T-helper 9 cell (primary cell): ENCODE results near the gene SP140L.
"Not testable (repeated sequence)": the region's sequence is repeated elsewhere in the genome, so short reads cannot be mapped to it uniquely, and the experiment has no call there.

Experiments used
- DNase-seq: peaks from one replicate; pipeline ENCODE4 v3.0.0-alpha.2; 2020

The SP140L gene

DNA sequence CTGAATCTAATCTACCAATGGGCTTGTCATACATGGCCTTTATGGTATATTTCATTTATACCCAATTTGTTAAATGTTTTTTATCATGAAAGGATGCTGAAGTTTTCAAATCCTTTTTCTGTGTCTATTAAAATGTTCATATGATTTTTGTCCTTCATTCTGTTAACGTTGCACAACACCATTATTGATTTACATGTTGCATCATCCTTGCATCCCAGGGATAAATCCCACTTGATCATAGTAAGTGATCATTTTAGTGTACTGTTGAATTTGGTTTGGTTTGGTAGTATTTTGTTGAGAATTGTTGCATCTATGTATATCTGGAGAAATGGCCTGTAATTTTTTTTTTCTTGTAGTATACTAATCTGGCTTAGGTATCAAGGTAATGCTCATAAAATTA, 98.4 kb downstream of the SP140L start:
- no peak for DNase-seq

DNA sequence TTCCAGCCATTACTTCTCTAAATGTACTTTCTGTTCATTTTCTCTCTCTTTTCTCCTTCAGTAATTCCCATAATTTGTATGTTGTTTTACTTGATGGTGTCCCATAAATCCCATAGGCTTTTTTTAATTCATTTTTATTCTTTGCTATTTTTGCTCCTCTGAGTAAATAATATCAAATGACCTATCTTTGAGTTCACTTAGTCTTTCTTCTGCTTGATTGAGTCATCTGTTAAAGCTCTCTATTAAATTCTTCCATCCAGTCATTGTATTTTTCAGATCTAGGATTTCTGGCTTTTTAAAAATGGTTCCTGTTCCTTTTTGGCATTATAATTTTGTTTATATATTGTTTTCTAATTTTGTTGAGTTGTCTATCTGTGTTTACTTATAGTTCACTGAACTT, 102.5 kb downstream of the SP140L start:
- DNase-seq, result no peak

- DNase-seq, result no peak
These were observed 104.2 kb downstream of the SP140L start for GRCh38 chr2:230430957-230431910.

DNA sequence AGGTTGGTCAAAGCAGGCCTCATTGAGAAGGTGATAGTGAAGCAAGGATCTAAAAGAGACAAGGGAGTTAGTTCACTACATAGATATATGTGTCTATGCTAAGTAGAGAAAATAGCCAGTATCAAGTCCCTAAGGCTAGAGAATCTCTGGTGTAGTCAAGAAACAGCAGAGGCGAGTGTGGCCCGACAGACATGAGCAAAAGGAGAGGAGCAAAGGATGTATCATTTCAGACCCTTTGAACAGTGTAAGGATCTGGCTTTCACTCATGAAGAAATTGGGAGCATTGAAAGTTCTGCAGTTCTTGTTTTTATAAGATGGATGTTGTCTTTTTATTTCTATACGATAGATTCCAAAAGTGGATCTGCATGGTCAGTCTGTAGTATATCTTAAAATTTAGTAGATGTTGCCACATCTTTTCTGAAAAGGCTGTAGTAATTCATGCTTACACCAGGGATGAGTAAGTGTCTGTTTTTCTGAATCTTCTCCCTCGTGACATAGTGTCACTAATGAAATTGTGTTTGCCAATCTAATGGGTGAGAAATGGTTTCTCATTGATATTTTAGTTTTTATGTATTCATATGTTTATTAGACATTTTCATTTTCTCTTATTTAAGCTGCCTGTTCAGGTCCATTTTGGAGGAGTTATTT, 107.8 kb downstream of the SP140L start:
- DNase-seq, result no peak

DNA sequence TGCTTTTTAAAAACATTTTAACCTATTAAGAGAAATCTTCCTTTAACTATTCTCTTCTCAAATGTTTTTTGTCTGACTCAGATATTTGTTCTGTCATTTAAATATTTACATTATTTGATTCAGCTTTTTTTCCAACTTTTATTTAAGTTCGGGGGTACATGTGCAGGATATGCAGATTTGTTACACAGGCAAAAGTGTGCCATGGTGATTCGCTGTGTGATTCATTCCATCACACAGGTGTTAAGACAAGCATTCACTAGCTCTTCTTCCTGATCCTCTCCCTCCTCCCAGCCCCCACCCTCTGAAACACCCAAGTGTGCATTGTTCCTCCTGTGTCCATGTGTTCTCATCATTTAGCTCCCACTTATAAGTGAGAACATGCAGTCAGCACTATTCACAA, 108.4 kb downstream of the SP140L start:
- no peak for DNase-seq

DNA sequence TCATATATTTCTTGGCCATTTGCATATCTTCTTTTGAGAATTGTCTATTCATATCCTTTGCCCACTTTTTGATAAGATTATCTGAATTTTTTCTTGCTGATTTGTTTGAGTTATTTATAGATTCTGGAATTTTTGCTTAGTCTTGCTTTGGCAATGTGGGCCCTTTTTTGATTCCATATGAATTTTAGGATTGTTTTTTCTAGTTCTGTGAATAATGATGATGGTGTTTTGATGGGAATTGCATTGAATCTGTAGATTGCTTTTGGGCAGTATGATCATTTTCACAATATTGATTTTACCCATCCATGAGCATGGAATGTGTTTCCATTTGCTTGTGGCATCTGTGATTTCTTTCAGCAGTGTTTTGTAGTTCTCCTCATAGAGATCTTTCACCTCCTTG, 112.1 kb downstream of the SP140L start:
- not testable (repeated sequence) for DNase-seq

DNA sequence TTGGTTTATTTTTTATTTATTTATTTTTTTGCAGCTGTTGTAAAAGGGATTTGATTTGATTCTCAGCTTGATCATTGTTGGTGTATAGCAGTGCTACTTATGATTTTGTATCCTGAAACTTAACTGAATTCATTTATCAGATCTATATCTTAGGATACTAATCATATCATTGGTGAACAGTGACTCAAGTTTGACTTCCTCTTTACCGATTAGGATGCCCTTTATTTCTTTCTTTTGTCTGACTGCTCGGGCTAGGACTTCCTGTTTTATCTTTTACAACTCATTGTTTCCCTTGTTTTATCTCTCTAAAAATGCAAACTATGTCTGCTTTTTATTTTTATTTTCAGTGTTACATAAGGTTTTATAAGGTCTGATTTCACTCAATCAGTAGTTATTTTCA, 112.6 kb downstream of the SP140L start:
- no peak for DNase-seq

GRCh38 chr2:230441227-230441897, 114.4 kb downstream of the SP140L start:
- peak; percentile 18 for DNase-seq

GRCh38 chr2:230443541-230443940, 116.5 kb downstream of the SP140L start:
- DNase-seq, result no peak

DNA sequence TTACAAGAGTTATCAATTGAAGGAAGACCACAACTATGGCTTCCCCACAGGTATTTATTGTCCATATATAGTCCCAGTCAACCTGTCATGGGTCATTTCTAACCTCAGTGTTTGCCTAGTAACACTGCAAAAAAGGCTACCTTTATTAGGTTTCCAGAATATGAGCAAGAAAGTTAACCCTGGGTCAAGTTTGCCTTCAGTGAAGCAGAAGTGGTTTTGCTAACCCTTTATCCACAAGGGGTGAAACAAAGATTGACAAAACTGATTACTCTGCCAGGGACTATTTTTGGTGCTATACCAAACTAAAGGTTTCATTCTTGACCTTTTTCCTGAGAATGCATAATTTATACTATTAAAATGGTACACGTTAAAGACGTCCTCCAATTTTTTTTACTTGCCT, 117.8 kb downstream of the SP140L start:
- no peak for DNase-seq

DNA sequence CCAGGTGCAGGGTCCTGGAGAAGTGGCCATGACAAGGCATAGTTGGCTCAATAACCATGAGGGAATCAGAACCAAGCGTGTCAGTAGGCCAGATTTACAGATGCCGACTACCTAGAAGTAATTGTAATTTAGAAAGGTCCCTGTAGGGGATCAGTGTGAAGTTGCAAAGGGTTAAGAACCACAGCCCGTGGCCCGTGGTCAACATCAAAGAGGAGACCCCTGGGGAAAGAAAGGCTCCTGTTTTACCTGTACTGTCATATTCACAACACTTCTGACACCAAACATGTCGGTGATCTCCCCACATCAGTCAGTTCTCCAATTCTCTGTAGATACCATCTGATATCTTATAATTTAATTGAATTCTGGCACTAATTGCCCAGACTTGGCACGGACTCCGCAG, 120.0 kb downstream of the SP140L start:
- DNase-seq, result no peak

DNA sequence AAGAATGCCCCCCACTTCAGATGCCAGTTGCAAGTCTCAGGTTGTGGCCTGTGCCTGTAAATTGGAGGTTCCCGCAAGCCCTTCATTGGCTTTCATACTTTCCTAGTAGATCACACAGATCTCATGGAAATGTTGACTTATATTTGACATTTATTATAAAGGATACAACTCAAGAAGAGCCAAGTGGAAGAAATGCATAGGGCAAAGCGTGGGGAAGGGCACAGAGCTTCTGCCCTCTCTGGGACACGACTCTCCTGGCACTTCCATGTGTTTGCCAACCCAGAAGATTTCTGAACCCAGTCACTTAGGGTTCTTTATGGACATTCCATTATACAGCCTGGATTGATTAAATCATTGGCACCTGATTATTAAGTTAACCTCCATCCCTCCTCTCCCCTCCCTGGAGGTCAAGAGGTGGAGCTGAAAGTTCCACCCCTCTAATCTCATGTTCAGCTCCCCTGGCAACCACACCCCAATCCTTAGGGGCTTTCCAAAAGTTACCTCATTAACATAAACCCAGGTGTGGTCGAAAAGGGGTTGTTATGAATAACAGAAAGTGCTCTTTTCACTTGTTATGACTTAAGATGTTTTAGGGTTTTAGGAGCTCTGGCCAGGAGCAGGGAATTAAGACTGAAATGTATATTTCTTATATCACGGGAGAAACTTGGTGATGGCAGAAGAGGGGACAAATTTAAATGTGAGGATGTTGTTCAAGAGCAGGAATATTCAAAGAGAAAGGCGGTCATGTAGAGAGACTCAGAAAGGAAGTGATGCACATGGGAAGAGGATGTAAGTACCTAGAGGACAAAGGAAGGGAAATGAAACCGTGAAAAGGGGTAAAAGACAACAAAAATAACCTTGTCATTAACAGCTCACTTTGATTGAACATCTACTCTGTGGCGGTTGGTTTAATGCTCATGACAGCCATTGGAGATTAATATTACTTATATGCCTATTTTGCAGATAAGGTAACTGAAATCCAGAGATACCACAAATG, 120.8 kb downstream of the SP140L start:
- DNase-seq, result no peak

DNA sequence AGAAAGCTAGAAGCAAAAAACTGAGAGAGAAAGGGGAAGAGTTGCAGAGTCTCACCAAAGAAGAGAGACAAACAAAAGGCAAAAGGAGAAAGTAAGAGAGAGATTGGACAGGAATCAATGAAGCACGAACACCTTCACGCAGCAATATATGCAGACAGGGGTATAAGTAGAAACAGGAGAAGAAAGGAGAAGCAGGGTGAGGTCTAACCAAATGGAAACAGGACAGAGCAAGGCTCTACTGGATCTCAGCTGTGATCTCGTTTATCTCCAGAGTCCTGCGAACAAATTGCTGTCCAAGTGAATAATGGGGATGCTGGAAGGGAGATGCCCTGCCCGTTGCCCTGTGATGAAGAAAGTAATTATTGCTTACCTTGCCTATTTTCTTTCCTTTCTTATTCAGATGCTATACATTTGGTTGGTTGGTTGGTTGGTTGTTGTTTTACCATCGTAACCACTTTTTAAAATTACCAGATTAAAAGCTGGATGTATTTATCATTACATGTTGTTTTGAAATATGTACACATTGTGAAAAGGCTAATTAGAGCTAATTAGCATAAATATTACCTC, 123.0 kb downstream of the SP140L start:
- DNase-seq, result no peak

GRCh38 chr2:230453006-230453405, 126.0 kb downstream of the SP140L start:
- DNase-seq, result no peak
